Heart left ventricle (tissue), 16 donors: Measurements from ENCODE around the gene SRF. TPM values are rescaled to one million over a fixed set of nuclear protein-coding genes. Genes with fewer than 3 reads are reported as not detected.

Source experiments
- ATAC-seq, 4 donors: fragments of 200-7000 bp; cut with Tn5 transposase; one replicate each; pipeline ENCODE4 v1.9.1; 2020 to 2022; ENCODE audit warnings: moderate library complexity in 4 of 4, mild to moderate bottlenecking in 3 of 4, moderate number of reproducible peaks in 1 of 4
- DNase-seq, 5 donors: peaks; one replicate each; pipeline ENCODE4 v3.0.0-alpha.2; 2020
- H3K27ac ChIP-seq, 12 donors: fragments of 200-600 bp; sonication (generic) in 4 of 12; one replicate each; pipeline versions ENCODE4 v1.5.0 to v1.8.0; 2016 to 2022; ENCODE audit warnings: mild to moderate bottlenecking in 2 of 12
- H3K27me3 ChIP-seq, 9 donors: fragments of 200-600 bp; sonication (generic) in 2 of 9; one replicate each; pipeline versions ENCODE4 v1.5.1 to v1.8.0; 2016 to 2022; ENCODE audit warnings: mild to moderate bottlenecking in 3 of 9
- H3K36me3 ChIP-seq, 9 donors: fragments of 200-600 bp; sonication (generic) in 2 of 9; one replicate each; pipeline versions ENCODE4 v1.5.0 to v1.8.0; 2018 to 2022; ENCODE audit warnings: mild to moderate bottlenecking in 2 of 9
- H3K4me1 ChIP-seq, 12 donors: fragments of 200-600 bp; sonication (generic) in 4 of 12; one replicate each; pipeline versions ENCODE4 v1.5.0 to v1.8.0; 2016 to 2022; ENCODE audit warnings: mild to moderate bottlenecking in 3 of 12
- H3K4me3 ChIP-seq, 12 donors: fragments of 200-600 bp; sonication (generic) in 4 of 12; one replicate each; pipeline versions ENCODE4 v1.5.0 to v1.8.0; 2017 to 2022; ENCODE audit warnings: mild to moderate bottlenecking in 9 of 12, moderate library complexity in 4 of 12
- H3K9me3 ChIP-seq, 12 donors: fragments of 200-600 bp; sonication (generic) in 4 of 12; one replicate each; pipeline versions ENCODE4 v1.5.0 to v1.8.0; 2016 to 2022; ENCODE audit warnings: mild to moderate bottlenecking in 1 of 12
- CTCF ChIP-seq, 12 donors: fragments of 200-600 bp; sonication (generic) in 4 of 12; IDR thresholded peaks; one replicate each; pipeline versions ENCODE4 v1.5.0 to v1.8.0; 2018 to 2022; ENCODE audit warnings: antibody characterized with exemption in 12 of 12, mild to moderate bottlenecking in 5 of 12
- POLR2A ChIP-seq, 2 donors: fragments of 450-650 bp; IDR thresholded peaks; one replicate each; pipeline ENCODE4 v1.6.1; 2017; ENCODE audit warnings: antibody characterized with exemption in 2 of 2, mild to moderate bottlenecking in 2 of 2, moderate library complexity in 2 of 2
- WGBS, 4 donors: extraction: QIAGEN DNeasy Blood & Tissue Kit in 2 of 4; methylation state at CpG; one replicate each; pipeline versions ENCODE4 v1.1.5 to v1.1.7; 2013 to 2018; 5-methylcytosine and 5-hydroxymethylcytosine counted together
- intact Hi-C, 10 donors: fragments of 100-400 bp; cut with DNase I; formaldehyde crosslinking; loops; one replicate each; pipeline versions ENCODE4 v1.11.1 to v1.14.2; 2022
- polyA plus RNA-seq, 2 donors: library from polyadenylated mRNA; stranded (reverse); fragments of 200-250 nt; gene quantifications; one replicate each; pipeline ENCODE4 v1.2.3, GENCODE V29; 2013
- total RNA-seq, 9 donors: library from RNA; depleted of rRNA in 2 of 9; stranded (reverse); fragments of >200 nt in 2 of 9; fragmentation: NEBNext Ultra II Directional in 3 of 9; extraction: Animal tissue kit (Norgen Biotek cat#: 25700) in 3 of 9; gene quantifications; one replicate each; pipeline versions ENCODE4 v1.1.0 to v1.2.4, GENCODE V29; 2016 to 2023
- donor health status: ischemic (EF 13 %, LVEDD 7.1; RV severe dilation, severe dysfunction).
- donor health status: healthy with polysubstance abuse.
- donor health status: DM: no; HTN: yes; CAD: no.
- donor health status: DM: no; HTN: no; CAD: no.
- donor health status: ischemic (EF 25% LVEDD 6.9; RV normal size, moderate dysfunction).
- donor health status: ischemic (EF 25% LVEDD 5.7; RV mildly dilated, moderate dysfunction).
- donor health status: healthy.
- donor health status: DM: yes; HTN: yes; CAD: no.
- donor health status: ischemic (EF 35%, LVEDD 5.7; RV mildly dilated, moderate dysfunction).
- donor health status: nonischemic (EF 11% LVEDD 7.7; RV severe dilation, severe dysfunction).
- donor health status: DM: yes; HTN: yes; CAD: no.
- donor health status: PGD.
- donor health status: ischemic (EF 29% LVEDD 5.4; RV normal size, mild dysfunction).
- donor health status: nonischemic (EF 23%, LVEDD 6.1; RV moderate dilation, normal function).

The SRF gene
- total and polyA plus RNA-seq, 11 donors: 43.5 to 94.4 (median 73.3) TPM

- peaks cover 0 to 24% (median 5%) of the 10 kb centered on the region in 12 donors for H3K4me1 ChIP-seq
- 76 to 95% (median 79%) methylated on average over 2 to 6 of the region's 6 CpGs for WGBS, 4 donors
- intact Hi-C loops: loop anchor here in 1 of 10 donors (10.0 kb wide), 1 partner anchor 50 kb away; the partner anchor contains the start of gene PTK7
- no peaks in the 10 kb centered on the region for H3K27me3 ChIP-seq
- ATAC-seq (no peak), DNase-seq (no peak)
- no peaks in the 10 kb centered on the region for H3K36me3 ChIP-seq
- no peak overlapping the region for H3K4me3 ChIP-seq
- TF ChIP-seq CTCF (IDR thresholded peaks at IDR 0.05): no peak
- no peak for TF ChIP-seq POLR2A (IDR thresholded peaks at IDR 0.05)
- no peak overlapping the region for H3K27ac ChIP-seq
- no peaks in the 10 kb centered on the region for H3K9me3 ChIP-seq
Measured at GRCh38 chr6:43124481-43124880, 46.6 kb upstream of the SRF start.

DNA sequence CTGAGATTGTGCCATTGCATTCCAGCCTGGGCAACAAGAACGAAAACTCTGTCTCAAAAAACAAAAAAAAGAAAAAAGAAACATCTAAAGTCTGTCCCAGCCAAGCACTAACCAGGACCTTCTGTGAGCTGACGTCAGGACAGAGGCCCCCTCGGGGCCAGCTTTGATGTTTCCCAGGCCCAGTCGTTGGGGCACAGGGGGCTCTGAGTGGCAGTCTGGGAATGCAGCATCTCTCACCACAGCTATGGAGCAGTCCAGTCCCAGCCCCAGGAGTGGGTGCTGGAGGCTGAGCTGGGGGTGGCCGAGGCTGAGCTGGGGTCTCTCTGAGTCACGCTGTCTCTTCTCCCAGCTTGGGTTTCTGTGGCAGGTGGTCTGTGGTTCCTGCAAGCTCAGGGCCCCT, 46.0 kb upstream of the SRF start:
- ATAC-seq (no peak), DNase-seq (no peak)
- WGBS, 4 donors: 64 to 75% (median 67%) methylated on average over 6 of the region's 6 CpGs
- no peak overlapping the region for H3K4me3 ChIP-seq
- H3K27ac ChIP-seq: no peak overlapping the region
- TF ChIP-seq CTCF (IDR thresholded peaks at IDR 0.05): no peak
- TF ChIP-seq POLR2A (IDR thresholded peaks at IDR 0.05): no peak
- H3K4me1 ChIP-seq: peaks cover 0 to 24% (median 8%) of the 10 kb centered on the region in 12 donors
- intact Hi-C loops: loop anchor here in 4 of 10 donors (5.0 to 10.0 kb wide), 3 partner anchors 48 to 118 kb away; partner anchors contain the start of gene PTK7 (in 2 of the 4)
- no peaks in the 10 kb centered on the region for H3K36me3 ChIP-seq
- no peaks in the 10 kb centered on the region for H3K9me3 ChIP-seq
- no peaks in the 10 kb centered on the region for H3K27me3 ChIP-seq

DNA sequence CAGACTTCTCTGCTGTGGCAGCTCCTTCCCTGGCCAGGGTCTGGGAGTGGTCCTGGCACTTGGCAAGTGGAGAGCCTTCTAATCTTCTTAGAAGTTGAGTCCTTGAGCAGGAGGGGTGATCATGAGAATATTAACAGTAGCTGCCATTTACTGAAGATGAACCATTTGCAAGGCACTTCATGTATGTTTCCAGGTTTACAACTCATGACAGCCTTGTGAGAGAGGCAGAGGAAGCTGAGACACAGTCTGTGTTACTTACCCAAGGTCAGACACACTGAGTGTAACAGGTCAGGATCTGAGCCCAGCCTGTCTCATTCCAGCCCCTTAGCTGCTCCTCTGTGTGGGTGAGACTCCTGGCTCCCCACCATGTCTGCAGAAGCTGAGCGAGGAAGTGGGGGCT, 45.5 kb upstream of the SRF start:
- Histone ChIP-seq H3K36me3 (no peaks in the 10 kb centered on the region), H3K4me3 (no peak overlapping the region), H3K9me3 (no peaks in the 10 kb centered on the region), H3K4me1 (peaks cover 0 to 24% (median 8%) of the 10 kb centered on the region in 12 donors), H3K27me3 (no peaks in the 10 kb centered on the region), H3K27ac (no peak overlapping the region)
- TF ChIP-seq POLR2A (IDR thresholded peaks at IDR 0.05) (no peak), CTCF (IDR thresholded peaks at IDR 0.05) (no peak)
- 75 to 95% (median 89%) methylated on average over 1 of the region's 1 CpG for WGBS, 4 donors
- intact Hi-C loops: loop anchor here in 4 of 10 donors (5.0 to 10.0 kb wide), 3 partner anchors 48 to 118 kb away; partner anchors contain the start of gene PTK7 (in 2 of the 4)
- ATAC-seq (no peak), DNase-seq (no peak)

- TF ChIP-seq POLR2A (IDR thresholded peaks at IDR 0.05): no peak
- TF ChIP-seq CTCF (IDR thresholded peaks at IDR 0.05): no peak
- intact Hi-C loops: loop anchor here in 4 of 10 donors (5.0 to 10.0 kb wide), 3 partner anchors 50 to 120 kb away; partner anchors contain the start of gene PTK7 (in 2 of the 4)
- H3K9me3 ChIP-seq: no peaks in the 10 kb centered on the region
- H3K36me3 ChIP-seq: no peaks in the 10 kb centered on the region
- 93 to 97% (median 93%) methylated on average over 9 to 12 of the region's 12 CpGs for WGBS, 4 donors
- no peaks in the 10 kb centered on the region for H3K27me3 ChIP-seq
- no peak overlapping the region for H3K4me3 ChIP-seq
- H3K4me1 ChIP-seq: peaks cover 0 to 13% (median 2%) of the 10 kb centered on the region in 12 donors
- DNase-seq (no peak), ATAC-seq (no peak)
- no peak overlapping the region for H3K27ac ChIP-seq
Measured at GRCh38 chr6:43127180-43127579, 43.9 kb upstream of the SRF start.
